Measurements from ENCODE around the gene L3MBTL2.
"Not testable (repeated sequence)": the region's sequence is repeated elsewhere in the genome, so short reads cannot be mapped to it uniquely, and the experiment has no call there.

Gene L3MBTL2

GRCh38 chr22:41204992-41205900 lies at the start of gene L3MBTL2:
Gene L3MBTL2, plus strand, starts transcription at chr22:41205312. Its CDS starts 51 bp downstream, at chr22:41205363.
- peak; percentile 92 to 96 for DNase-seq

- DNase-seq, result no peak
These were observed 48.0 kb upstream of the L3MBTL2 start for GRCh38 chr22:41157083-41157482.

- no peak for DNase-seq
These were observed 36.0 kb upstream of the L3MBTL2 start for GRCh38 chr22:41169157-41169556.

GRCh38 chr22:41171996-41172395 lies 33.1 kb upstream of the L3MBTL2 start:
- DNase-seq, result no peak

- no peak for DNase-seq
These were observed 29.6 kb upstream of the L3MBTL2 start for GRCh38 chr22:41175546-41175945.

- no peak for DNase-seq
These were observed 28.0 kb upstream of the L3MBTL2 start for GRCh38 chr22:41177040-41177621.

GRCh38 chr22:41177622-41178424 lies 27.3 kb upstream of the L3MBTL2 start:
- no peak for DNase-seq

- no peak for DNase-seq
These were observed 26.6 kb upstream of the L3MBTL2 start for GRCh38 chr22:41178425-41178975.

GRCh38 chr22:41180362-41180761 lies 24.8 kb upstream of the L3MBTL2 start:
- DNase-seq, result not testable (repeated sequence)

- DNase-seq, result no peak
These were observed 24.2 kb upstream of the L3MBTL2 start for GRCh38 chr22:41180926-41181325.

- peak in 1 of 2 experiments; percentile 7 for DNase-seq
These were observed 23.5 kb upstream of the L3MBTL2 start for GRCh38 chr22:41181349-41182241.

GRCh38 chr22:41184679-41185078 lies 20.4 kb upstream of the L3MBTL2 start:
- DNase-seq, result no peak

GRCh38 chr22:41191467-41191866 lies 13.6 kb upstream of the L3MBTL2 start:
- DNase-seq, result no peak

GRCh38 chr22:41193829-41194228 lies 11.3 kb upstream of the L3MBTL2 start:
- no peak for DNase-seq

- peak; percentile 39 to 62 for DNase-seq
These were observed 7.8 kb upstream of the L3MBTL2 start for GRCh38 chr22:41197038-41197972.

- DNase-seq, result peak in 1 of 2 experiments; percentile 17
These were observed 7.0 kb upstream of the L3MBTL2 start for GRCh38 chr22:41198027-41198580.

- no peak for DNase-seq
These were observed 4.0 kb upstream of the L3MBTL2 start for GRCh38 chr22:41201141-41201540.

GRCh38 chr22:41203118-41203517 lies 2.0 kb upstream of the L3MBTL2 start:
- DNase-seq, result no peak

- DNase-seq, result no peak
These were observed 1.0 kb upstream of the L3MBTL2 start for GRCh38 chr22:41204066-41204465.

GRCh38 chr22:41206719-41207118 lies 1.6 kb downstream of the L3MBTL2 start:
- no peak for DNase-seq

Measured in NCI-H2081 (cell line).